ENCODE measurements around the gene P2RX1.

DNA sequence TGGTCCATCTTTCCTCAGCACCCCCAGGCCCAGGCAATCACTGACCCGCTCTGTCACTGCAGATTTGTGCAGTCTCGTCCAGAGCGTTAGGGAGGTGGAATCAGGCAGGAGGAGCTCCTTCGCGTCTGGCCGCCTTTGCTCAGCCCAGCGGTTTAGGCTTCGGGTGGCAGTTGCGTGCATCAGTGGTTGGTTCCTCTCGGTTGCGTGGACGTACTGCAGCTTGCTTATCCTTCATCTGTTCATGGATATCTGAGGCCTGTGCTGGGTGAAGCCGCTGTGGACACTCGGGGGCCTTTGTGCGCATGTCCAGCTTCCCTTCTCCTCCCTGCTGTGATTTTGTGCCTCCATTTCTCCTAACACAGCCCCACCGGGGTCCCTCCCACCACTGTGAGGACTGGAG, 4.7 kb upstream of the P2RX1 start:
- no peak for TF ChIP-seq POLR2A (IDR thresholded peaks at IDR 0.05; ENCODE audit: low read depth, low read length)
- no peak for TF ChIP-seq POU2F2 (IDR thresholded peaks at IDR 0.05; ENCODE audit: low read depth, low read length)
- no peak for TF ChIP-seq TAF1 (IDR thresholded peaks at IDR 0.05; ENCODE audit: low read depth, low read length)
- no peak for TF ChIP-seq POLR2AphosphoS5 (IDR thresholded peaks at IDR 0.05; ENCODE audit: low read depth, low read length)
- TF ChIP-seq SPI1 (IDR thresholded peaks at IDR 0.05; ENCODE audit: low read depth, low read length), result no peak

Data from GM12891 (cell line).